Transverse colon (tissue), 4 donors: ENCODE measurements around the gene VSTM5. TPM values are rescaled to one million over a fixed set of nuclear protein-coding genes. Genes with fewer than 3 reads are reported as not detected.
A peak's percentile ranks its signal among the peaks of the same experiment; 100 is the strongest.
"Not testable (repeated sequence)": the region's sequence is repeated elsewhere in the genome, so short reads cannot be mapped to it uniquely, and the experiment has no call there.

ENCODE experiments used
- DNase-seq: peaks from one replicate; pipeline ENCODE4 v3.0.0-alpha.2; 2019
- H3K27ac ChIP-seq, 4 donors: fragments of 200-600 bp; sonication (generic); 2 replicates each; pipeline ENCODE4 v1.5.1; 2016 to 2018; ENCODE audit warnings: inconsistent platforms in 4 of 4
- H3K27me3 ChIP-seq: fragments of 200-600 bp; sonication (generic); 2 replicates; pipeline ENCODE4 v1.5.1; 2017; ENCODE audit warnings: inconsistent platforms
- H3K36me3 ChIP-seq, 4 donors: fragments of 200-600 bp; sonication (generic); 2 replicates each; pipeline ENCODE4 v1.5.1; 2017 to 2019; ENCODE audit warnings: inconsistent platforms in 4 of 4
- H3K4me1 ChIP-seq, 4 donors: fragments of 200-600 bp; sonication (generic); 2 replicates each; pipeline ENCODE4 v1.5.1; 2017 to 2020; ENCODE audit warnings: inconsistent platforms in 4 of 4
- H3K4me3 ChIP-seq, 4 donors: fragments of 200-600 bp; sonication (generic); 1 replicate in 1 of 4; 2 replicates in 3 of 4; pipeline versions ENCODE4 v1.5.1 to v1.6.1; 2017 to 2019; ENCODE audit warnings: inconsistent platforms in 4 of 4
- H3K9me3 ChIP-seq, 2 donors: fragments of 200-600 bp; sonication (generic); 2 replicates each; pipeline ENCODE4 v1.5.1; 2017 to 2019; ENCODE audit warnings: inconsistent platforms in 2 of 2
- CTCF ChIP-seq, 5 experiments: fragments of 200-600 bp in 3 of 5; fragments of 450-650 bp in 2 of 5; sonication (generic) in 3 of 5; IDR thresholded peaks; 1 replicate in 2 of 5; 2 replicates in 3 of 5; pipeline ENCODE4 v1.5.1; 2016 to 2017; ENCODE audit warnings: antibody characterized with exemption in 5 of 5, inconsistent platforms in 3 of 5, mild to moderate bottlenecking in 2 of 5, moderate library complexity in 1 of 5
- EP300 ChIP-seq: sonication (generic); formaldehyde crosslinking; IDR thresholded peaks from one replicate; pipeline ENCODE4 v1.6.1; 2017; ENCODE audit warnings: antibody characterized with exemption, low read depth
- POLR2A ChIP-seq: fragments of 450-650 bp; IDR thresholded peaks from one replicate; pipeline ENCODE4 v1.6.1; 2016; ENCODE audit warnings: antibody characterized with exemption, mild to moderate bottlenecking, moderate library complexity
- POLR2AphosphoS5 ChIP-seq, 3 donors: sonication (generic); formaldehyde crosslinking; IDR thresholded peaks; one replicate each; pipeline ENCODE4 v1.6.1; 2016; ENCODE audit warnings: antibody characterized with exemption in 3 of 3
- WGBS, 2 donors: methylation state at CpG; one replicate each; pipeline ENCODE4 v1.1.5; 2018; ENCODE audit warnings: low coverage in 1 of 2; 5-methylcytosine and 5-hydroxymethylcytosine counted together
- in situ Hi-C, 4 donors: fragments of 200-750 bp; cut with MboI; loops; one replicate each; pipeline versions ENCODE4 v1.15.0 to v1.15.1; 2017; ENCODE audit warnings: low sequenced_read_pairs in 3 of 4, low pct_ligation_motif_present in 1 of 4, low pct_unique_long_range_greater_than_20kb in 1 of 4
- intact Hi-C: fragments of 100-400 bp; cut with DNase I; formaldehyde crosslinking; loops from one replicate; pipeline ENCODE4 v1.15.1; 2023; ENCODE audit warnings: low total_unique reads
- total RNA-seq, 4 donors: library from RNA; depleted of rRNA; stranded (reverse); fragments of >200 nt; gene quantifications; one replicate each; pipeline ENCODE4 v1.1.0, GENCODE V29; 2016

The VSTM5 gene
- total RNA-seq: 1 to 10 TPM in 2 of 4 donors, under 1 TPM in 1, not detected in 1; 0.96 to 3.4 (median 1.1) TPM

GRCh38 chr11:93850594-93851018 lies at the start of gene VSTM5:
VSTM5 (minus strand) TSS chr11:93850618; CDS start chr11:93850502, 116 bp downstream.
- WGBS, 2 donors: 28 to 41% methylated on average over 2 to 6 of the region's 6 CpGs
- H3K27me3 ChIP-seq: peaks cover 5% of the 10 kb centered on the region
- in situ Hi-C loops: no loop called here

GRCh38 chr11:93895106-93895862 lies 44.9 kb upstream of the VSTM5 start:
- DNase-seq: no peak
- Histone ChIP-seq H3K27me3 (peaks cover 11% of the 10 kb centered on the region), H3K4me3 (no peak overlapping the region), H3K4me1 (no peaks in the 10 kb centered on the region), H3K9me3 (no peaks in the 10 kb centered on the region), H3K27ac (no peak overlapping the region), H3K36me3 (no peaks in the 10 kb centered on the region)
- intact Hi-C loops (loop anchor here (5.0 to 10.0 kb wide), 3 partner anchors 520 to 1458 kb away; no protein-coding TSS in a partner anchor), in situ Hi-C loops (loop anchor here in 1 of 4 donors (25.0 kb wide), 1 partner anchor 617 kb away; the partner anchor contains the start of gene C11orf97)
- TF ChIP-seq POLR2A (no peak), CTCF (IDR thresholded peaks at IDR 0.05) (peak; percentile 45 to 63 (median 51))
- 39 to 41% methylated on average over 4 to 5 of the region's 5 CpGs for WGBS, 2 donors

More at GRCh38 chr11:93850594-93851018, at the start of gene VSTM5:
- Histone ChIP-seq H3K27ac (peak within 1 kb of the TSS; percentile 81 to 90 (median 82)), H3K4me1 (peaks cover 8 to 14% (median 11%) of the 10 kb centered on the region in 4 donors), H3K9me3 (no peaks in the 10 kb centered on the region), H3K36me3 (no peaks in the 10 kb centered on the region), H3K4me3 (peak within 1 kb of the TSS; percentile 39 to 66 (median 52))
- DNase-seq: no peak
- intact Hi-C loops: no loop called here
- TF ChIP-seq POLR2AphosphoS5 (IDR thresholded peaks at IDR 0.05): no peak
- TF ChIP-seq CTCF (IDR thresholded peaks at IDR 0.05): no peak
- TF ChIP-seq EP300: no peak
- no peak for TF ChIP-seq POLR2A

- peaks cover 11% of the 10 kb centered on the region for H3K27me3 ChIP-seq
- no peak for DNase-seq
- 72 to 74% methylated on average over 3 of the region's 3 CpGs for WGBS, 2 donors
- no peak overlapping the region for H3K27ac ChIP-seq
- no peaks in the 10 kb centered on the region for H3K9me3 ChIP-seq
- intact Hi-C loops (loop anchor here (10.0 kb wide), 2 partner anchors 524 to 614 kb away; no protein-coding TSS in a partner anchor), in situ Hi-C loops (loop anchor here in 1 of 4 donors (25.0 kb wide), 1 partner anchor 622 kb away; the partner anchor contains the start of gene C11orf97)
- H3K4me3 ChIP-seq: no peak overlapping the region
- no peaks in the 10 kb centered on the region for H3K36me3 ChIP-seq
- no peaks in the 10 kb centered on the region for H3K4me1 ChIP-seq
- no peak for TF ChIP-seq POLR2AphosphoS5 (IDR thresholded peaks at IDR 0.05)
- no peak for TF ChIP-seq EP300
- TF ChIP-seq POLR2A: no peak
- no peak for TF ChIP-seq CTCF (IDR thresholded peaks at IDR 0.05)
Measured at GRCh38 chr11:93890391-93891051, 40.1 kb upstream of the VSTM5 start.

DNA sequence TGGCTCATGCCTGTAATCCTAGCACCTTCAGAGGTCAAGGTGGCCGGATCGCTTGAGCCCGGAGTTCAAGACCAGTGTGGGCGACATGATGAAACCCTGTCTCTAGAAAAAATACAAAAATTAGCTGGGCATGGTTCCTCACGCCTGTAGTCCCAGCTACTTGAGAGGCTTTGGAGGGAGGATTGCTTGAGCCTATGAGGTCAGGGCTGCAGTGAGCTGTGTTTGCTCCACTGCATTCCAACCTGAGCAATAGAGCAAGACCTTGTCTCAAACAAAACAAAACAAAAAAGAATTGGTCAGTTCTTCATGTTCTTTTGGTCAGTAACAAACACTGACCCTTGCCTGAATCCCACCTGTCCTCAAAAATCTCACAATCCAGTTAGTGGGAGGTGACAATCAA lies 36.7 kb upstream of the VSTM5 start:
- H3K9me3 ChIP-seq: peaks cover 0 to 5% of the 10 kb centered on the region in 2 donors
- no peaks in the 10 kb centered on the region for H3K36me3 ChIP-seq
- H3K4me1 ChIP-seq: no peaks in the 10 kb centered on the region
- no peaks in the 10 kb centered on the region for H3K27me3 ChIP-seq
- WGBS, 2 donors: 86 to 93% methylated on average over 5 of the region's 5 CpGs
- no peak for DNase-seq
- in situ Hi-C loops (loop anchor here in 1 of 4 donors (25.0 kb wide), 1 partner anchor 625 kb away; the partner anchor contains the start of gene C11orf97), intact Hi-C loops (no loop called here)
- TF ChIP-seq POLR2AphosphoS5 (IDR thresholded peaks at IDR 0.05) (no peak), CTCF (IDR thresholded peaks at IDR 0.05) (no peak), EP300 (no peak), POLR2A (no peak)
- no peak overlapping the region for H3K4me3 ChIP-seq
- no peak overlapping the region for H3K27ac ChIP-seq

DNA sequence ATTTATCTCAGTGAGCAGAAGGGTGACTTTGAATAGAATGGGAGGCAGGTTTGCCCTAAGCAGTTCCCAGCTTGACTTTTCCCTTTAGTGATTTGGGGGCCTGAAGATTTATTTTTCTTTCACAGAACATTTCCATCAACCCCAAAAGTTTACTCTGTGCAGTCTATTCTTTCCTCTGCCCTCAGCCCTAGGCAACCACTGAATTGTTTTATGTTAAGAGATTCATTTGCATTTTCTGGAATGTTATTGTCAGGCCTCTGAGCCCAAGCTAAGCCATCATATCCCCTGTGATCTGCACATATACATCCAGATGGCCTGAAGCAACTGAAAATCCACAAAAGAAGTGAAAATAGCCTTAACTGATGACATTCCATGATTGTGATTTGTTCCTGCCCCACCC lies 28.7 kb upstream of the VSTM5 start:
- H3K27me3 ChIP-seq, H3K4me3 ChIP-seq, H3K9me3 ChIP-seq, H3K36me3 ChIP-seq, H3K27ac ChIP-seq, DNase-seq, H3K4me1 ChIP-seq, intact Hi-C loops: not testable (repeated sequence)
- in situ Hi-C loops: loop anchor here in 1 of 4 donors (25.0 kb wide), 1 partner anchor 633 kb away; the partner anchor contains the start of gene C11orf97
